IPS-11a (cell line): Measurements from ENCODE around the gene SLC22A12.
"Not testable (repeated sequence)": the region's sequence is repeated elsewhere in the genome, so short reads cannot be mapped to it uniquely, and the experiment has no call there.

Experiments
- H3K4me3 ChIP-seq: one replicate; pipeline ENCODE4 v1.5.1; 2013; ENCODE audit warnings: low read depth, low read length, control low read depth

SLC22A12 gene

DNA sequence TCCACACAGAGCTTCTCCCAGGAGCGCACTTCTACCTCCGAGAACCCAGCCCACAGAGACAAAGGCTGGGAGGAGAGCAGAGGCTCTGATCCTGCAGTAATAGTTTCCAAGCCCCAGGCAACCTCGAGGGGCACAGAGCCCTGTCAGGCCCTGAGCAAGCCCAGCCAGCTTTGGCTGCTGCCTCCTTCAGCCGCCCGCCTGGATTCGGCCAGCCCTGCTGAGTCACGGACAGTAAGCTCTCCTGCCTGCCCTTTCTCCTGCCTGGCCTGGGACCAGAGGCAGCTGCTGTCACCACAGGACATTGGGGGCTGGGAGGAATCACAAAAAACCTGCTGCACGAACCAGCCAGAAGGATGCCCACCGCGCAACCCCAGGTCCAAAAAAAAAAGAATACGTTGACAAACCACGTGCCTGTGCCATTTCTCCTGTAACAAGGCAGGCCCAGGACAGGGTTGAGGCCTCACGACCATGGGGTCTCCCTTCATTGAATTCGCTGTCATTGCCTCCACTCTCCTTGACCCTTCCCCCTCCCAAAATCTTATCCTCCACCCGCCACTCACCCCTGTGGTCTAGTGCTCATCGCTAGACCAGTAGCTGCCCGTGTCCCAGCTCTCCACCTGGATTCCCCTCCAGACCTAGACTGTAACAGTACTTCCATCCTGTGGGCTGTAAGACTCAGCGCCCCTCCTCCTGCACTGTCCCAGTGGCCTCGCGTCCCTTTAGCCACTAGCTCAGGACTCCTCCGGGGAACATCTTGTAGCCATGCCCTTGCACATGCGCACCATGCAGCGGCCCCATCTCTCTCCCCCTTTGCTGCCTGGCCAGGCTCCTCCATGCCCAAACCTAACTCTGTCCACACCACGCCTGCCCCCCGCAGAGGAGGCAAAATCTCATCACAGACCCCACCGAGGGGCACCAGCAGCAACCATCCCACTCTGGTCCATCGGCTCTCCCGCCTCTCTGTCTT lies 7.4 kb upstream of the SLC22A12 start:
- H3K4me3 ChIP-seq: no peak overlapping the region

DNA sequence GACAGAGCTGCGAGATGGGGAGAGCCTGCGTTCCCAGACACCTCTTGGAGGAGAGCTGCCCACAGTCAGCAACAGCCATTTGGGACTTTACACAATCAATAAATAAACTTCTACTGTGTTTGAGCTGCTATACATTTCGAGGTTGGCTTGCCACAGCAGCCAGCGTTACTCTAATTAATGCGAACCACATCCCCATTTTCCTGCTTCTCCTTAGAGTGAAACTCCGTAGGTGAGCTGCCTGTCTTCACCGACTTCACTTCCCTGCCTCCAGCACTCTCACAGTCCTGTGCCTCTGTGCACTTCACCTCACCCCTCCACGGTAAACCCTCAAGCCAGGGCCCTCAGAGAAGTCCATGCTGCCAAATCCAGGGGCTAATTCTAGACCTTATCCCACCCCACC lies 5.9 kb upstream of the SLC22A12 start:
- H3K4me3 ChIP-seq: no peak overlapping the region

DNA sequence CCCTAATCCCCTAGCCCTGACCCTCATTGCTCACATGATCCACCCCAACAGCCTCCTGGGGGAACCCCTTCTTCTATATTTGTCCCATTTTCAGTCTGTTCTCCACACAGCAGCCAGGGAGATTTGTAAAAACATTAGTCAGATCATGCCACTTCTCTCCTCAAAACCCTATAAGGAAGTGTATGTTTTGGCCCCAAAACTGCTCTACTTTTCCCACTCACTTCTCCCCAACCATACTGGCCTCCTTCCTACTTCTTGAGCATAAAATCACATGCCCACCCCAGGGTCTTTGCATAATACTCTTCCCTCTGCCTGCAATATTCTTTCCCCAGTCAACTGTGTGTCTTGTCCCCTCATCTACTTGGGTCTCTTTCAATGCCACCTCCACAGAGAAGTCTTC lies 4.7 kb upstream of the SLC22A12 start:
- H3K4me3 ChIP-seq: no peak overlapping the region

GRCh38 chr11:64588701-64589100 lies 2.3 kb upstream of the SLC22A12 start:
- H3K4me3 ChIP-seq: no peak overlapping the region

DNA sequence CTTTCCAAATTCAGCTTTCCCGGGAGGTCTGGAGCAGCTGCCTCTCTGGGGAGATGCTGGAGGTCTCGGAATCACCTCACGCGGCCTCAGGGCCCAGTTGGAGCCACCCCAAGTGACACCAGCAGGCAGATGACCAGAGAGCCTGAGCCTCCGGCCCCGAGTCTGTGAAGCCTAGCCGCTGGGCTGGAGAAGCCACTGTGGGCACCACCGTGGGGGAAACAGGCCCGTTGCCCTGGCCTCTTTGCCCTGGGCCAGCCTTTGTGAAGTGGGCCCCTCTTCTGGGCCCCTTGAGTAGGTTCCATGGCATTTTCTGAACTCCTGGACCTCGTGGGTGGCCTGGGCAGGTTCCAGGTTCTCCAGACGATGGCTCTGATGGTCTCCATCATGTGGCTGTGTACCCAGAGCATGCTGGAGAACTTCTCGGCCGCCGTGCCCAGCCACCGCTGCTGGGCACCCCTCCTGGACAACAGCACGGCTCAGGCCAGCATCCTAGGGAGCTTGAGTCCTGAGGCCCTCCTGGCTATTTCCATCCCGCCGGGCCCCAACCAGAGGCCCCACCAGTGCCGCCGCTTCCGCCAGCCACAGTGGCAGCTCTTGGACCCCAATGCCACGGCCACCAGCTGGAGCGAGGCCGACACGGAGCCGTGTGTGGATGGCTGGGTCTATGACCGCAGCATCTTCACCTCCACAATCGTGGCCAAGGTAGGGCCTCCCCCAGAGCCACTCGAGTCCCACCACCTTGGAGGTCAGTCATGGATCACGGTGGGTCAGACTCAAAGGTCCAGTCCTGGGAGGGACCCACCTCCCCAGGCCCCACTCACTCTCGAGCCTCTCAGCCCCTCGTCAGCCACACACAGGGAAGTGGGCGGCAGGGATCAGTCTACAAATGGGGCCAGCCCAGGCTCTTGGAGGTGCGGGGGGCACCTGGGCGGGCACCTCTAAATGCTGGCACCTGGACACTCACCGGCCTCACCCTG lies 525 bp downstream of the SLC22A12 start:
- H3K4me3 ChIP-seq: no peak overlapping the region

GRCh38 chr11:64592234-64592615 lies 1.2 kb downstream of the SLC22A12 start:
- H3K4me3 ChIP-seq: no peak overlapping the region

DNA sequence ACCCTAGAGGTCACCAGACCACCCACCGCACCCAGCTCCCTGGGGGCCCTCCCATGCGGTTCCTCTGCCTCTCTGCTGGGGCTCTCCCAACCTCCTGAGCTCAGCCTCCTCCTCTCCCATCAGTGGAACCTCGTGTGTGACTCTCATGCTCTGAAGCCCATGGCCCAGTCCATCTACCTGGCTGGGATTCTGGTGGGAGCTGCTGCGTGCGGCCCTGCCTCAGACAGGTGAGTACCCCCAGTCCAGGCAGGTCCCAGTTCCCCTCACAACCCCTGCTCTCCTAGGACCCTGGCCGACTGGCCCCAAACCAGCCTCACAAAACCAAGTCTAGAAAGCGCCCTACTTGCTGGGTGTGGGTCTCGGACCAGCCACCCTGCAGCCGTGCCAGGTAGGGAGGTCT lies 1.6 kb downstream of the SLC22A12 start:
- no peak overlapping the region for H3K4me3 ChIP-seq

DNA sequence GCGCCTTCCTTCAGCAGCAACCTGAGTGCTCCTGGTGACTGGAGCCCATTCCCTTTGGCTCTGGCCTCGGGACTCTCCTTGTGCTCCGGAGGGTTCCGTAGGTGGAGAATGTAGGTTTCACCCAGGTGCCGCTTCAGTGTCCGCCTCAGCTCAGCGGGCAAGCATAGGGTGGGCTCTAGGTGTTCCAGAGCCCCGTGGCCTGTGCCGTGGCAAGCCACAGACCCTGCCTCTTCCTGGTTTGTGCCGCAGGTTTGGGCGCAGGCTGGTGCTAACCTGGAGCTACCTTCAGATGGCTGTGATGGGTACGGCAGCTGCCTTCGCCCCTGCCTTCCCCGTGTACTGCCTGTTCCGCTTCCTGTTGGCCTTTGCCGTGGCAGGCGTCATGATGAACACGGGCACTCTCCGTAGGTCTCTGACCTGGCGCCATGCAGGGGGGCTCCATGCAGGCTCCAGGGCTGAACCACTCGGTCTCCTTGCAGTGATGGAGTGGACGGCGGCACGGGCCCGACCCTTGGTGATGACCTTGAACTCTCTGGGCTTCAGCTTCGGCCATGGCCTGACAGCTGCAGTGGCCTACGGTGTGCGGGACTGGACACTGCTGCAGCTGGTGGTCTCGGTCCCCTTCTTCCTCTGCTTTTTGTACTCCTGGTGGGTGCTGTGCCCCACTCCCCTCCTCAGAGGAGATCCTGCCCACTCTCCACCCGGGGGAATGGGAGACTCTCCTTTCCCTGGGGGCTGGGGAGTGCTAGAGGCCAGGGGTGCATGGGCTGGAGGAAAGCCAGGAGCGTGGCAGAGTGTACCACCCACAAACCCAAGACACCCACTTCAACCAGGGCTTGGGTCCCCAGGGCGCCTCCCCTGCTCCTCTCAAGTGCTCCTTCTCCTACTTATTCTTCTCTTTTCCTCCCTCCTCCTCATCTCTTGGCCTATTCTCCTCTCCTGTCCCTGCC lies 2.4 kb downstream of the SLC22A12 start:
- no peak overlapping the region for H3K4me3 ChIP-seq

DNA sequence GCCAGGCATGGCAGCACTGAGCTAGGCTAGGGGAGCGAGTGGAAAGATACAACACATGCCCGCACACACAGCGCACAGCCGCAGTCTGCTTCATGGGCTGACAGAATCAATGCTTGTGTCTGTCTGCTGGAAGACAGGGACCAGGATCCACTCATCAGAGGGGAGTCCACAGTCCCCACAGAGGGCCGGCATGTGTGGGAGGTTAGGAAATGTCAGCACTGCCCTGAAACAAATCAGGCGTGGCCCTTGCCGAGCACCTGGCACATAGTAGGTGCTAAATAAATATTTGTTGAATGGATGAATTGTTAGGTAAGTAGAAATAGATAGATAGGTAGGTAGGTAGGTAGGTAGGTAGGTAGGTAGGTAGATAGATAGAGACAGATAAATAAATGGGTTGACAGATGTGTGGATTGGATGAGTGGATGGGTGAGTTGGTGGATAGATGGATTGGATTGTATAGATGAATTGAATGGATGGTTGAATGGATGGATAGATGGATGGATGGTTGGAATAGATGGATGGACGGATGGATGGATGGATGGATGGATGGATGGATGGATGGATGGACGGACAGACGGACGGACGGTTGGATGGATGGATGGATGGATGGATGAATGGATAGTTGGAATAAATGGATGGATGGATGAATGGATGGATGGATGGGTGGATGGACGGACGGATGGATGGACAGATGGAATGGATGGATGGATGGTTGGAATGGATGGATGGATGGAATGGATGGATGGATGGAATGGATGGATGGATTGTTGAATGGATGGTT lies 3.3 kb downstream of the SLC22A12 start:
- H3K4me3 ChIP-seq: no peak overlapping the region

DNA sequence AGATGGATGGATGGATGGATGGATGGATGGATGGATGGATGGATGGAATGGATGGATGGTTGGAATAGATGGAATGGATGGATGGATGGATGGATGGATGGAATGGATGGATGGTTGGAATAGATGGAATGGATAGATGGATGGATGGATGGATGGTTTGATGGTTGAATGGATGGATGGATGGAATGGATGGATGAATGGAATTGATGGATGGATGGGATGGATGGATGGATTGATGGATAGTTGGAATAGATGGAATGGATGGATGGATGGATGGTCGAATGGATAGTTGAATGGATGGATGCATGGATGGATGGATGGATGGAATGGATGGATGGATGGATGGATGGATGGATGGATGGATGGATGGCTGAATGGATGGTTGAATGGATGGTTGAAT lies 4.9 kb downstream of the SLC22A12 start:
- H3K4me3 ChIP-seq: not testable (repeated sequence)

DNA sequence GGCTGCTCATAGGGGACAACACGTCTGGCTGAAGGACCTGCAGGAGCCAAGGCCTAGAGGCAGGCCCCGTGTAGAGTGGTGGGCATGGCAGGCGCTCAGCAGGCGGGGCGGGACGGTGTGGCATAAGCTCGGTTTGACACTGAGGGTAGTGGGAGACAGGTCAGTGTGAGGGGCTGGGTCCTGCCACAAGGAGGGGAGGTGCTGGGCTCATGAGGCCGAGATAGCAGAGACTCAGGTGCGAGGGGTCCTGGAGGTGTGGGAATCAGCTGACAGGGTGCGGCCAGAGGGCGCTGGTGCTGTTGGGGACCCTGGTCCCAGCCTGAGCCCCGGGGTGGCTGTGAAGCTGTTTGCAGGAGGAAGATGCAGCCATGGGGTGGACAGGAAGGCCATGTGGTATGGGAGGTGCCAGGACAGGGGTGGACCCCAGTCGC lies 6.7 kb downstream of the SLC22A12 start:
- no peak overlapping the region for H3K4me3 ChIP-seq

GRCh38 chr11:64598106-64598796 lies 7.2 kb downstream of the SLC22A12 start:
- H3K4me3 ChIP-seq: no peak overlapping the region

GRCh38 chr11:64598797-64599697 lies 8.0 kb downstream of the SLC22A12 start:
- no peak overlapping the region for H3K4me3 ChIP-seq

DNA sequence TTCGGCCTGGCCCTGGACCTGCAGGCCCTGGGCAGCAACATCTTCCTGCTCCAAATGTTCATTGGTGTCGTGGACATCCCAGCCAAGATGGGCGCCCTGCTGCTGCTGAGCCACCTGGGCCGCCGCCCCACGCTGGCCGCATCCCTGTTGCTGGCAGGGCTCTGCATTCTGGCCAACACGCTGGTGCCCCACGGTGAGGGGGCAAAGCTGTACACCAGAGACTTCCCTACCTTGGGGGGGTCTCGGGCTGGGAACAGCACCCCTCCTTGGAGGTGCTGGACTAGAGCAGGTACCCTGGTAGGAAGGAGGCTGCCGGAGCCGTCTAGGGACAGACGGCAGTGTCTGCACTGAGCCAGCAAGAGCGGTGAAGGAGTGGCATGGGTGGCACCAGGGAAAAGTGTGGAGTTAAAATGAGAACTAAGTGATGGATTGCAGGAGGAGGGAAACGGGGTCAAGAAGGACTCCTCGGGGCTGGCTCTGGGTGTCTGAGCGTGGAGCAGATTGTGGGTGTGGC lies 8.7 kb downstream of the SLC22A12 start:
- H3K4me3 ChIP-seq: no peak overlapping the region

DNA sequence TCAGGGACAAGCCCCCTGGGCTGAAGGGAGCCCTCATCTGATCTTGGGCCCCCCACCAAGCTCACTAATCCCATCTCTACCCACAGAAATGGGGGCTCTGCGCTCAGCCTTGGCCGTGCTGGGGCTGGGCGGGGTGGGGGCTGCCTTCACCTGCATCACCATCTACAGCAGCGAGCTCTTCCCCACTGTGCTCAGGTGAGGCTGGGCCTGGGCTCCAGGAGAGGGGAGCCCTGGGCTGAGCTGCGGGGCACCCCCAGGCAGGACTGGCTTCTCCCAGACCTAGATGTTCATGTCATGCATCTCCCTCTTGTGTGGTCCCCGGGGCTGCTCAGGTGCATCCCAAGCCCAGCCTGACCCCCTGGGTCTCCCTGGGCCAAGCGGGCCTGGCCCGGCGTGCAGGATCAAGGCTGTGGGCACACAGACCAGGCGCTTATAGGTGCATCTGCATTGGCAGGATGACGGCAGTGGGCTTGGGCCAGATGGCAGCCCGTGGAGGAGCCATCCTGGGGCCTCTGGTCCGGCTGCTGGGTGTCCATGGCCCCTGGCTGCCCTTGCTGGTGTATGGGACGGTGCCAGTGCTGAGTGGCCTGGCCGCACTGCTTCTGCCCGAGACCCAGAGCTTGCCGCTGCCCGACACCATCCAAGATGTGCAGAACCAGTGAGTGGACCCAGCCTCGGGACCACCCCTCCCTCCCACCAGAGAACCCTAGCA lies 9.4 kb downstream of the SLC22A12 start:
- no peak overlapping the region for H3K4me3 ChIP-seq

GRCh38 chr11:64601605-64602465 lies 10.8 kb downstream of the SLC22A12 start:
- no peak overlapping the region for H3K4me3 ChIP-seq
